Activated gamma-delta T cell (primary cell): ENCODE measurements around the gene SLC35F2.
"Not testable (repeated sequence)": the region's sequence is repeated elsewhere in the genome, so short reads cannot be mapped to it uniquely, and the experiment has no call there.

Source experiments
- DNase-seq: peaks from one replicate; lab custom pipeline; 2025; lab: John Stamatoyannopoulos, UW

SLC35F2 gene

GRCh38 chr11:107842412-107843100 lies 16.0 kb downstream of the SLC35F2 start:
- no peak for DNase-seq

DNA sequence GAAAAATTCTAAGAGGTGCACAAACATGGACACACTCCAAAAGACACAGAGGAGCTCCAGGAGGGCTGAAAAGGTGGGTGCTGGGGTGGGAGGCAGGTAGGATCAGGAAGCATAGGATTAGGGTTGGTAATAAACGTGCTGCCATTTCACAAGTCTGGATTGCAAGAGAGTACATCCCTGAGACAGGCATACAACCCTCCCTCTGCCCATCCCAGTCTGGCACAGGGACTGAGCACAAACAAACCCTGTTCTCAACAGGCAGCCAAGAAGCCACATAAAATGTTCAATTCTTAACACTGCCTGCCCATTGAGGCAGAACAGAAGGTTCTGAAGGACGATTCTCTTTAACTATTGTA lies 18.5 kb downstream of the SLC35F2 start:
- no peak for DNase-seq

- DNase-seq = no peak
Observed at GRCh38 chr11:107836851-107837250, 21.7 kb downstream of the SLC35F2 start.

GRCh38 chr11:107834995-107835394 lies 23.6 kb downstream of the SLC35F2 start:
- no peak for DNase-seq

DNA sequence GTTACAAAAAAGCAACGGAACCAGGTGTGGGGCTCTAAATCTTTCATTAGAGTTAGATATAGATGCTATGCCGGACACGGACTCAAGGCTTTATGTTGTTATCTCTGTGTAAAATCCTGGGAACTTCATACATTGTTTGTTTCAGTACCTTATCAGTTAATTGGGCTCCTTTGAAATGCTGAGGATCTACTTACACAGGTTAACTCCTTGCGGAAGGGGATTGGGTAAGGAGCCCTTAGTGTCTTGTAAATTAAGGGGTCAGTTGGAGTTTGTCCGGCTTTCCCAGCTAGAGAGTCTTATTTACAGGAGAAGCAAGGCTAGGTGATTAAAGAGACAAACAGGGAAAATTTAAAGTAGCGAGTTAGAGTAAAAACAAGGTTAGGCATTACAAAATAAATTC lies 24.7 kb downstream of the SLC35F2 start:
- not testable (repeated sequence) for DNase-seq

DNA sequence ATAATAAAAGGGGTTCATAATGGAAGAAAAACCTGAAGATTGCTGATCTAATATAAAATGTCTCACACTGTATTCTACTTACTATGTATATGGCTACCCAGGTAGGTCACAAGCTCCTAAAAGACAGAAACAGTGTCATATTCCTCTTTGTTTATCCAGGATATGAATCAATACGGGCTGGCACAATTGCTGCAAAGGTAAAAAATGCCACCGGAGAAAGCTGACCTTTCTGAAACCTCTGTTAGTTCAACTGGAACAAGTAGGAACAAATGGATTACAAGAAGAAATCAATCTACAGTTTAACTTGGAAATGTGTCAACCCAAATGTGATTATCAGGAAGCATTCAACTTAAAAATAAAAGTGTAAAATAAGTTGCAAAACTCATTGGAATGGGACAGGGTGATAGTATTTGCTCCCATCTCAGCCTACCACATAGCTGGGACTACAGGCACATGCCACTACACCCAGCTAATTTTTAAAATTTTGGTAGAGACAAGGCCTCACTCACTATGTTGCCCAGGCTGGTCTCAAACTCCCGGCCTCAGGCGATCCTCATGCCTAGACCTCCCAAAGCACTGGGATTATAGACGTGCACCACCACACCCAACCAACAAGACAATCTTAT lies 27.6 kb downstream of the SLC35F2 start:
- no peak for DNase-seq

DNA sequence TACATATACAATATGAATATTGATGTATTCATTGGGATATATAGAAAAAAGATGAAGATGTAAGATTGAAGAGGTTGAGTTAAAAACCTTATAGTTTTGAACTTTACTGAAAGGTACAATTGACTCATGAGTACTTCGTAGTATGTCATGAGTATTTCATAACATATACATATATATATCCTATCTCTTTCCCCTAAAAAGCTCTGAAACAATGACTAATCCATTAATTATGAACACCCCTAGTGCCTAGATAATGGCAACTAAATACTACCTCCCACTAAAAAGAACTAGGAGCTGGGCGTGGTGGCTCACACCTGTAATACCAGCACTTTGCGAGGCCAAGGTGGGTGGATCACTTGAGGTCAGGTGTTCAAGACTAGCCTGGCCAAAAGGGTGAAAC lies 31.5 kb downstream of the SLC35F2 start:
- no peak for DNase-seq

GRCh38 chr11:107825875-107826274 lies 32.7 kb downstream of the SLC35F2 start:
- no peak for DNase-seq

DNA sequence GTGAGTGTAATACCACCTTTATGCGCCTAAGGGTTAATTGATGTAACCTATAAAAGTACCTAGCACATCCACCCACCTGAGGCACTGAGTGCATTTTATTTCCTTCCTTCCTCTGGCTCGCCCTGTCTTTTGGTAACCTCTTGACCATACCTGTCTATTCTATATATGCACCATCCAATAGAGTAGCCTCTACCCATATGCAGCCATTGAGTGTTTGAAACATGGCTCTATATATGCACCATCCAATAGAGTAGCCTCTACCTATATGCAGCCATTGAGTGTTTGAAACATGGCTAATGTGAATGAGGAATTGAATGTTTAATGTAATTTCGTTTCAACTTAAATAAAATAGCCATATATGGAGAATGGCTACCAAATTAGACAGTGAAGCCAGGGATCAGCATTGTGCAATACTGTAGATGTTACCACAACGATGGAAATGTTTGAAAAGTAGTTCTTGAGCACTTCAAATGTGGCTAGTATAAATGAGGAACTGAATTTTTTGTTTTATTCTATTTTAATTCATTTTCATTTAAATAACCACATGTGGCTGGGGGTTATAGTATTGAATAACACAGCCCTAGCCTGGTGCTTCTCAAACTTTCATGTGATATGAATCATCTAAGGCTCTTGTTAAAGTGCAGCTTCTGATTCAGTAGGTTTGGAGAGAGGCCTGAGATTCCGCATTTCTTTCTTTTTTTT lies 33.8 kb downstream of the SLC35F2 start:
- no peak for DNase-seq

GRCh38 chr11:107821199-107821927 lies 37.2 kb downstream of the SLC35F2 start:
- no peak for DNase-seq

- DNase-seq = no peak
Observed at GRCh38 chr11:107819361-107820014, 39.1 kb downstream of the SLC35F2 start.

DNA sequence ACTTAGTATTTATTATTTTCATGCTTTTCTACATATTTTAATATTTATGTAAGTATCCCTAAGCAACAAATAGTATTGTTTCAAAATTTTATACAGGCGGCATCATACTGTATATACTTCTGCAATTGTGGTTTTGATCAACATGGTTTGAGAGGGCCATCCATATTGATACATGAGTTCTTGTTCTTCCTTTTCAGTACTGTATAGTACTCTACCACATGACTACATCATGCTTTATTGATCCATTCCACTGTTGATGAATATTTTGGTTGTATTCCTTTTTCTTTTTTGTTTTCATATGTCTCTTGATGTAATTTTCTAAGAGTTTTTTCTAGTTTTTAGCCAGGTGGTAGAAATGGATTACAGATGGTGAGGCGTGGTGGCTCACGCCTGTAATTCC lies 40.1 kb downstream of the SLC35F2 start:
- no peak for DNase-seq

DNA sequence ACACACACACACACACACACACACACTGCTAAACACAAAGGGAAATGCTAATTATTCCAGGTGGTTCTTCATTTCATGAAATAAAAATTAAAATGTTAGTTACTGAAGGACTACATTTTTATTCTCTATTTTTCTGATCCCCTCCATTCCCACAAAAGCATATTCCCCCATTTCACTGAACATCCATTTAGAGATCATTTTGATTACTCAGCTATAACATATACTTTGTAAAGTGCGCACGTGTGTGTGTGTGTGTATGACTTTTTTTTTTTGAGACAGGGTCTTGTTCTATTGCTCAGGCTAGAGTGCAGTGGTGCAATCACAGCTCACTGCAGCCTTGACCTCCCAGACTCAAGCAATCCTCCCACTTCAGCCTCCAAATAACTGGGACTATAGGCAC lies 42.6 kb downstream of the SLC35F2 start:
- DNase-seq = no peak

- no peak for DNase-seq
Observed at GRCh38 chr11:107810875-107811274, 47.7 kb downstream of the SLC35F2 start.

- no peak for DNase-seq
Observed at GRCh38 chr11:107808521-107808920, 50.1 kb downstream of the SLC35F2 start.

DNA sequence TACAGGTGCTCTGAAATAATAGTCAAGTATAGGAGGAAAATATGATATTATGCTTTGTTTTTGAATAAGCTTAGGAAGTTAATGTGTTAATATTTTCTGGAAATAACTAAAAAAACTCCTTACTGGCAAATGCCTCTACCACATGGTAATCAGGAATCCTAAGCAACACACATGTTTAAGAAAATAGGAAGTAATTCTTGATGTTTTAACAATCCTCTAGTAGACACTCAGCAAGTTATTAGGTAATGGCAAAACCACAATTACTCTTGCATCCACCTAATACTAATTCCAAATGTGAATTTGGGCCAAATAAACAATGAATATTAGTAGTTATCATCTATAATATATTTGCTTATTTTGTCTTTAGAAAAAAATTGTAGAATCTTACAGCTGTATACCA lies 53.6 kb downstream of the SLC35F2 start:
- no peak for DNase-seq

GRCh38 chr11:107804211-107804610 lies 54.4 kb downstream of the SLC35F2 start:
- no peak for DNase-seq

DNA sequence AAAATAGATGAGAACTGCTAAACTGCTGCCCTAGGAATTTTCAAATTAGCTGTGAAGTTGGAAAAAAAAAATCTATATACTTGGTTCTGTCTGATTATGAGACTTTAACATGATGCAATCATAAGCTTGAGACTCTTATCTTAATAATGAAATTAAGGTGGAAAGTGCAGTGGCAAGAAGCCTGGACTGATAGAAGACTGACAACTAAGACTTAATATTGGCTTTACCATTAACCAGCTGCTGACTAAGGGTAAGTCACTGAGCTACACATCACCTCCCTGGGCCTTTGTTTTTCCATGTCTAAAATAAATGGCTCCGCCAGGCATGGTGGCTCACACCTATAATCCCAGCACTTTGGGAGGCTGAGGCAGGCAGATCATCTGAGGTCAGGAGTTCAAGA lies 56.9 kb downstream of the SLC35F2 start:
- no peak for DNase-seq

DNA sequence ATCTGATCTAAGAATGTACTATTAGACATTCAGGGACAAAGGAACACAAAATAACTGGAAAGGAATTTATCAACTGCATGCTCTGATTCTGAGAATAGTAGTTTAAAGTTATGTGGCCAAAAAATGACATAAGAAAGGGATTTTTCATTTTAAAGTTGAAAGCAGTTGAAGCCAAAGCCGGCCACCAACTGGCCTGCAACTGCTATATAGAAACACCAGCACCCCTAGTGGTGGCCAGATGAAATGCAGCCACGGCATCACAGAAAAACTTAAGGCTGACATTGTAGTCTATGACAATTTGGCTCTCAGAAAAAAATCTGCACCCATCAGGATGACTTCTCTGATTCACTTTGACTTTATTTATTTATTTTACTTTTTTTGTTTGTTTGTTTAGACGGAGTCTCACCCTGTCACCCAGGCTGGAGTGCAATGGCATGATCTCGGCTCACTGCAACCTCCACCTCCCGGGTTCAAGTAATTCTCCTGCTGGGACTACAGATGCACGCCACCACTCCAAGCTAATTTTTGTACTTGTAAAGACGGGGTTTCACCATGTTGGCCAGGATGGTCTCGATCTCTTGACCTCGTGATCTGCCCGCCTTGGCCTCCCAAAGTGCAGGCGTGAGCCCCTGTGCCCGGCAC lies 59.2 kb downstream of the SLC35F2 start:
- no peak for DNase-seq

DNA sequence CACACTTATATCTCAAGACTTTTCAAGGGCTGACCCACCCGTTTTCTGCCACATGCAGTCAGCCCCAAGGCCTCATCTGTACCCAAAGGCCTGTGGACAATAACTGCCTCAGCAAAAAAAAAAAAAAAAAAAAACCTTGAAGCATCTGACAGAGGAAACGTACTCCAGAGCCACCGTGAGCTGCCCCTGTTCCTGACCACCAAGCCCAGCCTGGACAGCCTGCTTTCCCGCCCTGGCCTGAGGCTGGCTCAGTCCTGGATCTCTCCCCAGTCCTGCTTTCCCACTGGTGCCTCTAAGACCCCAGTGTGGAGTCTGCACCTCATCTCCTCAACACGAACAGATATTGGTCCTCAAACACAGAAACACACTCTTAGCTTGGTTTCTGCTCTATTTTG lies 66.5 kb downstream of the SLC35F2 start:
- no peak for DNase-seq

GRCh38 chr11:107791343-107792048 lies 67.1 kb downstream of the SLC35F2 start:
- no peak for DNase-seq
